ENCODE data around the gene POLR2H. TPM values are rescaled to one million over a fixed set of nuclear protein-coding genes. Genes with fewer than 3 reads are reported as not detected.

The POLR2H gene
- total RNA-seq, 2 experiments from 2014 or later = 76.5 to 89.9 TPM

DNA sequence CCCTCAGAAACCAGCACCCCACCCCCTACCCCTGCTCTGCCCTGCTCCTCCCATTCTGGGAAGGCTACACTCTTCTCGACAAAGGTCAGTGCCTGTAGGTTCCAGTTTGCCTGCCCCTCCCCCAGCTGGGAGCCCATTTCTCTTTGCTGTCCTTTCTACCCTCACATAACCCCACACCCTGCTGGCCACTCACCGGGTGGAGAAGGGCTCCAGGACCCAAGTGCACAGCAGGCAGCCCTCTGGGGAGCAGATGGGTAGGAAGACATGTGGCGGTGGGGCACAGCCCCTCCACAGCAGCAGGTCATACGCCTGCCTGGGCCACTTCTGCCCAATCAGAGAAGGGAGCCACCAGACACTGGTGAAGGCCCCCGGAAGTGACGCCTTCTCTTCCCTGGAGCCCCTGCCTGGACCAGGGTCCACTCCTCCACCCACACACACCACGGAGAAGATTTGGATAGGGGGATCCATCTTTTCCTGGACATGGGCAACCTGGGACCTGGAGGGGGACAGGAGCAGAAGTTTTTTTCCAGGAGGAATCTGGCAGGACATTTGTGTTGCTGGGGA is 16.5 kb downstream of the POLR2H start, which contains the start of gene THPO:
TSS of gene THPO (minus strand) at position 326 of the 564 bp plus-strand sequence. CDS start 1,948 bp downstream, outside the sequence.
- Mint-ChIP-seq H3K36me3 (ENCODE audit: low read depth) (no peaks in the 10 kb centered on the region), H3K27ac (no peak within 1 kb of the TSS), H3K4me3 (peak within 1 kb of the TSS; percentile 49), H3K9me3 (no peaks in the 10 kb centered on the region), H3K4me1 (ENCODE audit: low read depth) (peaks cover 6% of the 10 kb centered on the region), H3K27me3 (ENCODE audit: low read depth) (peaks cover 31% of the 10 kb centered on the region)
- intact Hi-C loops (cut with micrococcal nuclease) = no loop called here
- no peak for DNase-seq
- CTCF ChIA-PET = interaction anchor here (0.8 kb wide), 1 partner anchor 24 kb away, joined by 3 read pairs; no protein-coding TSS in a partner anchor

DNA sequence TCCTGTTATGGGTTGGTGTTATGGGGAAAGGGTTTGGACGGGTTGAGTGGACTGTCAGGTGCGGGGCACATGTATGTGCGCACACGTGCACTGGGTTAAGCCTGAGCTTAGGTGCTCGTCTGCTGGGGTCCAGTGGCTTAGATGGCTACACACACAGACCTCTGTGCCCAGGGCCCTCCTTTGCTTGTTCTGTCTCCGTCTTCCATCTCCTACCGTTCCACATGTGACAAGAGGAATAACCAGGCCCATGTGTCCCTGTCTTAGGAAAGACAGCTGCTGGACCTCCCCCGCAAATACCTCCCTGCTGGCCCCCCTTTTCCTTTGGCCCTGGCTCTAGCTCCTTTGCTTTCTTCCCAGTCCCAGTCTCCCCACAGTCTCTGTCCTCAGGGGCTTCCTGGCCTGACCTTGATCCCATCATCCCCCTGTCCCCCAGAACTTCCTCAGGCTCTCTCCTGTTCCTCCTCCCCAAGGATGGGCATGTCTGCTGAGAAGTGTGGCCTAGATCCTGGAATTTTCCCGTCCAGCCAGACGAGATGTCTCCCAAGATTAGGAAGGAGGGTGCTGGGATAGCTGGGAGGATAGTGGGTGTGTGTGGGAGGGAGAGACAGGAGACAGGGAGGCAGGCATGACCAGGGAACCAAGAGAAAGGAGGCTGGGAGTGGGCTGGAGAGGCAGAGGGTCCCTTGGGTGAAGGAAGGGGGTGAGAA is 17.3 kb downstream of the POLR2H start:
- Mint-ChIP-seq H3K9me3 (no peaks in the 10 kb centered on the region), H3K27ac (no peak overlapping the region), H3K4me1 (ENCODE audit: low read depth) (peaks cover 6% of the 10 kb centered on the region), H3K27me3 (ENCODE audit: low read depth) (peaks cover 31% of the 10 kb centered on the region), H3K36me3 (ENCODE audit: low read depth) (no peaks in the 10 kb centered on the region), H3K4me3 (peak overlapping the region; percentile 49)
- CTCF ChIA-PET = interaction anchor here (0.5 kb wide), 1 partner anchor 296 kb away, joined by 3 read pairs; no protein-coding TSS in a partner anchor
- no peak for DNase-seq
- intact Hi-C loops (cut with micrococcal nuclease) = no loop called here

DNA sequence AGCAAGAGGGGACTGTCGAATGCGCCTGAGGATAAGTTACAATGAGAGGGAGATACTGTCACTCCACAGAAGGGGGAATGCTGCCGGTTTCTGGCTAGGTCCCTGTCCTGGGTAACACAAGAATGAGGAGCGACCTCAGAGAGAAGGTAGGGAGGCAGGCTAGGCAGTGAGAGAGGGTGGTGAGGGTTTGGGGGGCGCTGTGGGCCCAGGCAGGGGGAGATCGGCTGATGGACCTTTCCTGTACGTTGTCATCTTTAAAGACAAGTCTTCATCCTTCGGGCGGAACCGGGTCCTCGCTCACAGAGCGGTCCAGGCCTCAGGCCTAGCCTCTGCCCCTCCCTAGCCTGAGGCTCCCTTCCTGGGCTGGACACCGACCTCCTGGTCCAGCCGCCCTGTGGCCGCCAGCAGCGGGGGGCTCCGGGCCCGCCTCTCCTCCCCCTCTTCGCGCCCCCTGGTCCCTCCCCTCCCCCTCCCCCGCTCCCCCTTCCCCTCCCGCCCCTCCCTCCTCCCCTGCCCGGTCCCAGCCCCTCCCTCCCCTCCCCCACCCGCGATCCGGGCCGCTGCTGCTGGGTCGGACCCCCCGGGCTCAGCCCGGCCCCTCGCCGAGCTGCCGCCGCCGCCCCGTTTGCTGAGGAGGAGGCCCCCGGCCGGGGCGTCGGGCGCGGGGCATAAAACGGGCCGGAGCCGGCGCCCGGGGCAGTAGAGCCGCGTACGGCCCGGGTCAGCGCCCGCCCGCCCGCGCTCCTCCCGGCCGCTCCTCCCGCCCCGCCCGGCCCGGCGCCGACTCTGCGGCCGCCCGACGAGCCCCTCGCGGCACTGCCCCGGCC is 18.1 kb downstream of the POLR2H start, which contains the start of gene CHRD:
TSS of gene CHRD (plus strand) at position 697 of the 827 bp plus-strand sequence. CDS start 265 bp downstream, outside the sequence.
- Mint-ChIP-seq H3K36me3 (ENCODE audit: low read depth) (no peaks in the 10 kb centered on the region), H3K4me1 (ENCODE audit: low read depth) (peaks cover 6% of the 10 kb centered on the region), H3K4me3 (peak within 1 kb of the TSS; percentile 49), H3K9me3 (no peaks in the 10 kb centered on the region), H3K27ac (no peak within 1 kb of the TSS), H3K27me3 (ENCODE audit: low read depth) (peaks cover 35% of the 10 kb centered on the region)
- intact Hi-C loops (cut with micrococcal nuclease) = no loop called here
- DNase-seq = no peak
- CTCF ChIA-PET = no interaction called here

DNA sequence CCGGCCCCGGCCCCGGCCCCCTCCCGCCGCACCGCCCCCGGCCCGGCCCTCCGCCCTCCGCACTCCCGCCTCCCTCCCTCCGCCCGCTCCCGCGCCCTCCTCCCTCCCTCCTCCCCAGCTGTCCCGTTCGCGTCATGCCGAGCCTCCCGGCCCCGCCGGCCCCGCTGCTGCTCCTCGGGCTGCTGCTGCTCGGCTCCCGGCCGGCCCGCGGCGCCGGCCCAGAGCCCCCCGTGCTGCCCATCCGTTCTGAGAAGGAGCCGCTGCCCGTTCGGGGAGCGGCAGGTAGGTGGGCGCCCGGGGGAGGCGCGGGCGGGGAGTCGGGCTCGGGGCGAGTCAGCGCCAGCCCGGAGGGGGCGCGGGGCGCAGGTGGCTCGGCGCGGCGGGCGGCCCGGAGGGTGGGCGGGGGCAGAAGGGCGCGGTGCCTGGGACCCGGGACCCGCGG is 18.7 kb downstream of the POLR2H start:
- H3K27me3 Mint-ChIP-seq (ENCODE audit: low read depth) = peaks cover 39% of the 10 kb centered on the region
- CTCF ChIA-PET = no interaction called here
- H3K36me3 Mint-ChIP-seq (ENCODE audit: low read depth) = no peaks in the 10 kb centered on the region
- H3K9me3 Mint-ChIP-seq = no peaks in the 10 kb centered on the region
- H3K4me1 Mint-ChIP-seq (ENCODE audit: low read depth) = peaks cover 6% of the 10 kb centered on the region
- intact Hi-C loops (cut with micrococcal nuclease) = no loop called here
- H3K27ac Mint-ChIP-seq = no peak overlapping the region
- H3K4me3 Mint-ChIP-seq = no peak overlapping the region
- peak; percentile 51 for DNase-seq

DNA sequence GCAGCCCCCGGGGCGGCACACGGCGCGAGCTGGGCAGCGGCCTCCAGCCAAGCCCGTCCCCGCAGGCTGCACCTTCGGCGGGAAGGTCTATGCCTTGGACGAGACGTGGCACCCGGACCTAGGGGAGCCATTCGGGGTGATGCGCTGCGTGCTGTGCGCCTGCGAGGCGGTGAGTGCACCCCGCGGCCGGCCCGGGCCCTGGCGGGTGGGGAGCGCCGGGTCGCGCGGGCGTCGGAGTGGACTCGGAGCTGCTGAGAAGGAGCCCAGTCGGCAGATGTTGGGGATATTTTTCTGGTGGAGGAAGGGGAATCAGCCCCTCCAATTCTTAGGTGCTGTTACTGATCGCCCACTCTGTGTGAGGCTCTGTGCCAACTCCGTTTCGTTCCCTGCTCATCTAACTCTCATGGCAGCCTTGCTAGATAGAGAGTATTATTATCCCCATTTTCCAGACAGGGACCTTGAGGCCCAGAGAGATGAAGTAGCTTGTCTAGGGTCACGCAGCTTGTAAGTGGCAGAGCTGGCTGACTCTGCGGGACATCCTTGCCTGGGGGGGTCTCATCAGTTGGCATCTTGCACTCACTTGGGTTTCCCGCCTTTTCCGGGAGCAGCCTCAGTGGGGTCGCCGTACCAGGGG is 19.2 kb downstream of the POLR2H start:
- Mint-ChIP-seq H3K9me3 (no peaks in the 10 kb centered on the region), H3K4me3 (peak overlapping the region; percentile 34), H3K4me1 (ENCODE audit: low read depth) (peaks cover 6% of the 10 kb centered on the region), H3K27ac (no peak overlapping the region), H3K36me3 (ENCODE audit: low read depth) (no peaks in the 10 kb centered on the region), H3K27me3 (ENCODE audit: low read depth) (peaks cover 39% of the 10 kb centered on the region)
- DNase-seq = no peak
- CTCF ChIA-PET = interaction anchor here (1.1 kb wide), 1 partner anchor 9 kb away, joined by 6 read pairs; no protein-coding TSS in a partner anchor
- intact Hi-C loops (cut with micrococcal nuclease) = no loop called here

DNA sequence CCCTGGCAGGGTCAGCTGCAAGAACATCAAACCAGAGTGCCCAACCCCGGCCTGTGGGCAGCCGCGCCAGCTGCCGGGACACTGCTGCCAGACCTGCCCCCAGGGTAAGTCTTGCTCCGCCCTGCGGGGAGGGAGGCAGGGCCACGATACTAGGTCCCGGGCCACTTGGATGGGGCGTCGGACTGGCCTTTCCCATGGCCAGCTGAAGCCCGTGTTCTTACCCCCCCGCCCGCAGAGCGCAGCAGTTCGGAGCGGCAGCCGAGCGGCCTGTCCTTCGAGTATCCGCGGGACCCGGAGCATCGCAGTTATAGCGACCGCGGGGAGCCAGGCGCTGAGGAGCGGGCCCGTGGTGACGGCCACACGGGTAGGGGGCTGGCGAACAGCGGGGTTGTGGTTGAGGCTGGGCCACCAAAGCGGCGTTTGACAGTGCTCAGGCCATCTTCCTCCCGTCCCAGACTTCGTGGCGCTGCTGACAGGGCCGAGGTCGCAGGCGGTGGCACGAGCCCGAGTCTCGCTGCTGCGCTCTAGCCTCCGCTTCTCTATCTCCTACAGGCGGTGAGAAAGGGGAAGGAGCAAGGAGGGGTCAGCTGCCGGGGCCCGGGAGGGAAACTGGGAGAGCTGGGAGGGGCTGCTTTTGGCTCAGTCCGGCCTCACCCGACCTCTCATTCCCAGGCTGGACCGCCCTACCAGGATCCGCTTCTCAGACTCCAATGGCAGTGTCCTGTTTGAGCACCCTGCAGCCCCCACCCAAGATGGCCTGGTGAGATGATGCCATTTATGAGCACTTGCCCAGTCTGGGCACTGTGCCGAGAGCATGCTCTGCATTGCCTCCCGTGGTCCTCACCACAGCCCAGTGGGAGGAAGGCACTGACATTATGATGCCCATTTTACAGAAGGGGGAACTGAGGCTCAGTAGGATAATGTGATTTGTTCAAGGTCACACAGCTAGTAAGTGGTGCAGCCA is 20.0 kb downstream of the POLR2H start:
- Mint-ChIP-seq H3K27ac (no peak overlapping the region), H3K36me3 (ENCODE audit: low read depth) (no peaks in the 10 kb centered on the region), H3K4me1 (ENCODE audit: low read depth) (peaks cover 6% of the 10 kb centered on the region), H3K9me3 (no peaks in the 10 kb centered on the region), H3K4me3 (peak overlapping the region; percentile 34), H3K27me3 (ENCODE audit: low read depth) (peaks cover 39% of the 10 kb centered on the region)
- DNase-seq = no peak
- intact Hi-C loops (cut with micrococcal nuclease) = no loop called here
- CTCF ChIA-PET = interaction anchor here (1.1 kb wide), 1 partner anchor 10 kb away, joined by 6 read pairs; no protein-coding TSS in a partner anchor

DNA sequence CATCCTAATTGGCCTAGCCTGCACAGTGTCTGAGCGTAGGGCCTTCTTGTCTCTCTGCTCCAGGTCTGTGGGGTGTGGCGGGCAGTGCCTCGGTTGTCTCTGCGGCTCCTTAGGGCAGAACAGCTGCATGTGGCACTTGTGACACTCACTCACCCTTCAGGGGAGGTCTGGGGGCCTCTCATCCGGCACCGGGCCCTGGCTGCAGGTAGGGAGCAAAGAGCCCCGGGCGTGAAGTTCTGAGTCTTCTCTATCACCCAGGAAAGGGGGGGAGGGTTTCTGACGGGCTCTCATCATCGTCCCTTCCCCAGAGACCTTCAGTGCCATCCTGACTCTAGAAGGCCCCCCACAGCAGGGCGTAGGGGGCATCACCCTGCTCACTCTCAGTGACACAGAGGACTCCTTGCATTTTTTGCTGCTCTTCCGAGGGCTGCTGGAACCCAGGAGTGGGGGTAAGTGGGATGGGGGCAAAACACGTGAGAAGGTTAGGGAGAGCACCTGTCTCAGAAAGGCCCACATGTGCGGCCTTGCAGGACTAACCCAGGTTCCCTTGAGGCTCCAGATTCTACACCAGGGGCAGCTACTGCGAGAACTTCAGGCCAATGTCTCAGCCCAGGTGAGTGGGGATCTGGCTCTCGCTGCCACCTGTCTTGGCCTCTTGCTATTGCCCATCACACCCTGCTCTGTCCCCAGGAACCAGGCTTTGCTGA is 21.0 kb downstream of the POLR2H start:
- CTCF ChIA-PET = no interaction called here
- Mint-ChIP-seq H3K4me1 (ENCODE audit: low read depth) (peaks cover 6% of the 10 kb centered on the region), H3K27me3 (ENCODE audit: low read depth) (peaks cover 39% of the 10 kb centered on the region), H3K27ac (no peak overlapping the region), H3K9me3 (no peaks in the 10 kb centered on the region), H3K36me3 (ENCODE audit: low read depth) (no peaks in the 10 kb centered on the region), H3K4me3 (no peak overlapping the region)
- intact Hi-C loops (cut with micrococcal nuclease) = no loop called here
- no peak for DNase-seq

DNA sequence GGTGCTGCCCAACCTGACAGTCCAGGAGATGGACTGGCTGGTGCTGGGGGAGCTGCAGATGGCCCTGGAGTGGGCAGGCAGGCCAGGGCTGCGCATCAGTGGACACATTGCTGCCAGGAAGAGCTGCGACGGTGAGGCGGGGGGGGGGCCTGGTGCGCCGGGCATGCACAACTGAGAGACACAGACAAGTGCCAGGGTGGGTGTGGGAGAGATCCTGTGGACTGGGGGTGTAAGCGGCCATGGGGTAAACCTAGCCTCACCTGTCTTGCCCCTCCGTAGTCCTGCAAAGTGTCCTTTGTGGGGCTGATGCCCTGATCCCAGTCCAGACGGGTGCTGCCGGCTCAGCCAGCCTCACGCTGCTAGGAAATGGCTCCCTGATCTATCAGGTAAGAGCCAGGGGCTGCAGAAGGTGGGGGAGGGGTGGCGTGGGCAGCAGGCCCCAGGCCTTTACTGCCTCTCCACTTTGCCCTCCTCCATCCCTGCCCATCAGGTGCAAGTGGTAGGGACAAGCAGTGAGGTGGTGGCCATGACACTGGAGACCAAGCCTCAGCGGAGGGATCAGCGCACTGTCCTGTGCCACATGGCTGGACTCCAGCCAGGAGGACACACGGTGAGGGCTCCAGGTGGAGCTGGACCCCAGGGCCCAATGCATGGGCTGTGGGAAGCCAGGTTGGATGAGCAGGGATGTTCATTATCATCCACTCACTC is 21.7 kb downstream of the POLR2H start:
- no peaks in the 10 kb centered on the region for H3K9me3 Mint-ChIP-seq
- no peaks in the 10 kb centered on the region for H3K36me3 Mint-ChIP-seq (ENCODE audit: low read depth)
- peaks cover 36% of the 10 kb centered on the region for H3K27me3 Mint-ChIP-seq (ENCODE audit: low read depth)
- peaks cover 6% of the 10 kb centered on the region for H3K4me1 Mint-ChIP-seq (ENCODE audit: low read depth)
- DNase-seq = no peak
- no peak overlapping the region for H3K4me3 Mint-ChIP-seq
- intact Hi-C loops (cut with micrococcal nuclease) = no loop called here
- CTCF ChIA-PET = interaction anchor here (0.7 to 1.2 kb wide), 3 partner anchors 10 to 156 kb away, joined by 3 to 6 read pairs (median 5); no protein-coding TSS in a partner anchor
- no peak overlapping the region for H3K27ac Mint-ChIP-seq

DNA sequence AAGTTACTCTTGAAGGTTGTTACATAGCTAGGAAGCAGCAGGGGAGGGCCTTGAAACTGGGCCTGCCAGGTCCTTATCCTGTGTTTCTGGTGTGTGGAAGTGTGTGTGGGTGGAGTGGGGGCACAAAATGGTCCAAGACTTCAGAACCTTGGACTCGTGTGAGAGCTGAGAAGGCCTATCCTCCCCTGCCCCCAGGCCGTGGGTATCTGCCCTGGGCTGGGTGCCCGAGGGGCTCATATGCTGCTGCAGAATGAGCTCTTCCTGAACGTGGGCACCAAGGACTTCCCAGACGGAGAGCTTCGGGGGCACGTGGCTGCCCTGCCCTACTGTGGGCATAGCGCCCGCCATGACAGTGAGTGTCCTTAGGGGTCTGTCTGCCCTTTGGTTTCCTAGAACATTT is 22.8 kb downstream of the POLR2H start:
- Mint-ChIP-seq H3K4me3 (no peak overlapping the region), H3K4me1 (ENCODE audit: low read depth) (peaks cover 3% of the 10 kb centered on the region), H3K36me3 (ENCODE audit: low read depth) (no peaks in the 10 kb centered on the region), H3K9me3 (no peaks in the 10 kb centered on the region), H3K27me3 (ENCODE audit: low read depth) (peaks cover 26% of the 10 kb centered on the region), H3K27ac (no peak overlapping the region)
- no peak for DNase-seq
- intact Hi-C loops (cut with micrococcal nuclease) = no loop called here
- CTCF ChIA-PET = interaction anchor here (0.6 to 1.3 kb wide), 5 partner anchors 9 to 157 kb away, joined by 3 to 6 read pairs (median 5); no protein-coding TSS in a partner anchor

DNA sequence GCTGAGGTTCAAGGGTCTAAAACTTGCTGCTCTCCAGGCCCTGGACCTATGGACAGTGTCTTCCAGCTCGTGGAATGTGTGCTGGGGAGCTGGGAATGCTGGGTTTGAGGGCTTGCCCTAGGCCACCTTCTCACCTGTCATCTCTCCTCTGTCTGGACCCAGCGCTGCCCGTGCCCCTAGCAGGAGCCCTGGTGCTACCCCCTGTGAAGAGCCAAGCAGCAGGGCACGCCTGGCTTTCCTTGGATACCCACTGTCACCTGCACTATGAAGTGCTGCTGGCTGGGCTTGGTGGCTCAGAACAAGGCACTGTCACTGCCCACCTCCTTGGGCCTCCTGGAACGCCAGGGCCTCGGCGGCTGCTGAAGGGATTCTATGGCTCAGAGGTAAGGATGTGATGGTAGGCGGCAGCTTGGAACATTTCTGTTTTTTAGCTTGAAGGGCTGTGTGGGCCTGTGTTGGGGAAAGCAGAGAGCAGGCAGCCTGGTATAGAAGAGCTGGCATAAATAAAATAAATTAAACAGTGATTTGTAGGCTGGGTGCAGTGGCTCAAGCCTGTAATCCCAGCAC is 23.4 kb downstream of the POLR2H start:
- Mint-ChIP-seq H3K4me3 (no peak overlapping the region), H3K27me3 (ENCODE audit: low read depth) (peaks cover 26% of the 10 kb centered on the region), H3K4me1 (ENCODE audit: low read depth) (peaks cover 3% of the 10 kb centered on the region), H3K9me3 (no peaks in the 10 kb centered on the region), H3K27ac (no peak overlapping the region), H3K36me3 (ENCODE audit: low read depth) (no peaks in the 10 kb centered on the region)
- no peak for DNase-seq
- intact Hi-C loops (cut with micrococcal nuclease) = no loop called here
- CTCF ChIA-PET = interaction anchor here (0.6 to 1.3 kb wide), 4 partner anchors 13 to 158 kb away, joined by 3 to 5 read pairs (median 3); no protein-coding TSS in a partner anchor
